Activated CD8-positive, alpha-beta memory T cell treated with anti-CD3 and anti-CD28 coated beads, Interleukin-2, amount 50 U/mL, for 4 hours (primary cell): ENCODE data around the gene SKAP2.
"Not testable (repeated sequence)": the region's sequence is repeated elsewhere in the genome, so short reads cannot be mapped to it uniquely, and the experiment has no call there.

Experiments
- DNase-seq: peaks from one replicate; pipeline ENCODE4 v3.0.0-alpha.2; 2020

SKAP2 gene

GRCh38 chr7:26856176-26856985 lies 8.0 kb downstream of the SKAP2 start:
- no peak for DNase-seq

- DNase-seq = no peak
Measured at GRCh38 chr7:26854876-26855855, 9.2 kb downstream of the SKAP2 start.

- no peak for DNase-seq
Measured at GRCh38 chr7:26853788-26854393, 10.5 kb downstream of the SKAP2 start.

- DNase-seq = no peak
Measured at GRCh38 chr7:26850193-26850651, 14.2 kb downstream of the SKAP2 start.

GRCh38 chr7:26843705-26844104 lies 20.7 kb downstream of the SKAP2 start:
- DNase-seq = no peak

- no peak for DNase-seq
Measured at GRCh38 chr7:26842897-26843296, 21.5 kb downstream of the SKAP2 start.

GRCh38 chr7:26841003-26841739 lies 23.2 kb downstream of the SKAP2 start:
- DNase-seq = no peak

- not testable (repeated sequence) for DNase-seq
Measured at GRCh38 chr7:26836793-26837192, 27.6 kb downstream of the SKAP2 start.

GRCh38 chr7:26815426-26815825 lies 49.0 kb downstream of the SKAP2 start:
- no peak for DNase-seq

GRCh38 chr7:26813432-26813831 lies 51.0 kb downstream of the SKAP2 start:
- DNase-seq = no peak

GRCh38 chr7:26794541-26794940 lies 69.8 kb downstream of the SKAP2 start:
- DNase-seq = no peak

- DNase-seq = no peak
Measured at GRCh38 chr7:26792576-26792975, 71.8 kb downstream of the SKAP2 start.

- no peak for DNase-seq
Measured at GRCh38 chr7:26792006-26792405, 72.4 kb downstream of the SKAP2 start.

GRCh38 chr7:26789481-26790184 lies 74.8 kb downstream of the SKAP2 start:
- no peak for DNase-seq

GRCh38 chr7:26787701-26788100 lies 76.7 kb downstream of the SKAP2 start:
- DNase-seq = no peak

- DNase-seq = no peak
Measured at GRCh38 chr7:26784118-26784517, 80.3 kb downstream of the SKAP2 start.

GRCh38 chr7:26782501-26782900 lies 81.9 kb downstream of the SKAP2 start:
- no peak for DNase-seq

GRCh38 chr7:26779978-26780595 lies 84.3 kb downstream of the SKAP2 start:
- no peak for DNase-seq

- DNase-seq = no peak
Measured at GRCh38 chr7:26777385-26777784, 87.0 kb downstream of the SKAP2 start.

GRCh38 chr7:26760501-26760900 lies 103.9 kb downstream of the SKAP2 start:
- no peak for DNase-seq

GRCh38 chr7:26759108-26759507 lies 105.3 kb downstream of the SKAP2 start:
- DNase-seq = no peak
